ENCODE results near the gene MDGA2. TPM values are rescaled to one million over a fixed set of nuclear protein-coding genes. Genes with fewer than 3 reads are reported as not detected.

MDGA2 gene
- polyA plus RNA-seq, 1 of the 3 experiments (the other 2 are of a cell fraction): not detected

DNA sequence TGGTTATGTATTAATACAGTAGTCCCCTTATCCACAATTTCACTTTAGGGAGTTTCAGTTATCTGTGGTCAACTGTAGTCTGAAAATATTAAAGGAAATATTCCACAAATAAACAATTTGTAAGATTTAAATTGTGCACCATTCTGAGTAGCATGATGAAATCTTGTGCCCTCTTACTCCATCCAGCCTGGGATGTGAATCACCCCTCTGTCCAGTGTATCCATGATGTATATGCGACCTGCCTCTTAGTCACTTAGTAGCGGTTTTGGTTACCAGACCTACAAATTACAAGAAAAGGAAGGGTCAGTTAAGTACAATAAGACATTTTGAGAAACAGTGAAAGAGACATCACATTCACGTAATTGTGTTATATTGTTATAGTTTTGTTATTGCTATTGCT is 39.9 kb upstream of the MDGA2 start:
- H3K27me3 ChIP-seq (ENCODE audit: insufficient read depth): no peaks in the 10 kb centered on the region
- H3K36me3 ChIP-seq (replicated peaks in 1 of 2; ENCODE audit: control insufficient read depth in 1 of 2, insufficient read depth in 2 of 2, low read length in 1 of 2): no peaks in the 10 kb centered on the region
- no peak overlapping the region for H3K27ac ChIP-seq (ENCODE audit: low read depth in 2 of 2, low read length in 1 of 2)
- no peak for TF ChIP-seq RCOR1 (IDR thresholded peaks at IDR 0.05; ENCODE audit: low read length)
- no peak for TF ChIP-seq EP300 (IDR thresholded peaks at IDR 0.05; ENCODE audit: borderline replicate concordance in 1 of 2, low read depth in 1 of 2, low read length in 1 of 2)
- no peak for TF ChIP-seq SIN3A (IDR thresholded peaks at IDR 0.05; ENCODE audit: borderline replicate concordance, low read depth, low read length)
- TF ChIP-seq CHD2 (IDR thresholded peaks at IDR 0.05; ENCODE audit: low read length, partially characterized antibody): no peak
- TF ChIP-seq, protein P1, sequence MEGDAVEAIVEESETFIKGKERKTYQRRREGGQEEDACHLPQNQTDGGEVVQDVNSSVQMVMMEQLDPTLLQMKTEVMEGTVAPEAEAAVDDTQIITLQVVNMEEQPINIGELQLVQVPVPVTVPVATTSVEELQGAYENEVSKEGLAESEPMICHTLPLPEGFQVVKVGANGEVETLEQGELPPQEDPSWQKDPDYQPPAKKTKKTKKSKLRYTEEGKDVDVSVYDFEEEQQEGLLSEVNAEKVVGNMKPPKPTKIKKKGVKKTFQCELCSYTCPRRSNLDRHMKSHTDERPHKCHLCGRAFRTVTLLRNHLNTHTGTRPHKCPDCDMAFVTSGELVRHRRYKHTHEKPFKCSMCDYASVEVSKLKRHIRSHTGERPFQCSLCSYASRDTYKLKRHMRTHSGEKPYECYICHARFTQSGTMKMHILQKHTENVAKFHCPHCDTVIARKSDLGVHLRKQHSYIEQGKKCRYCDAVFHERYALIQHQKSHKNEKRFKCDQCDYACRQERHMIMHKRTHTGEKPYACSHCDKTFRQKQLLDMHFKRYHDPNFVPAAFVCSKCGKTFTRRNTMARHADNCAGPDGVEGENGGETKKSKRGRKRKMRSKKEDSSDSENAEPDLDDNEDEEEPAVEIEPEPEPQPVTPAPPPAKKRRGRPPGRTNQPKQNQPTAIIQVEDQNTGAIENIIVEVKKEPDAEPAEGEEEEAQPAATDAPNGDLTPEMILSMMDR (IDR thresholded peaks at IDR 0.05): no peak
- TF ChIP-seq FOSL2 (IDR thresholded peaks at IDR 0.05; ENCODE audit: borderline replicate concordance, low read depth): no peak
- TF ChIP-seq, protein P2, sequence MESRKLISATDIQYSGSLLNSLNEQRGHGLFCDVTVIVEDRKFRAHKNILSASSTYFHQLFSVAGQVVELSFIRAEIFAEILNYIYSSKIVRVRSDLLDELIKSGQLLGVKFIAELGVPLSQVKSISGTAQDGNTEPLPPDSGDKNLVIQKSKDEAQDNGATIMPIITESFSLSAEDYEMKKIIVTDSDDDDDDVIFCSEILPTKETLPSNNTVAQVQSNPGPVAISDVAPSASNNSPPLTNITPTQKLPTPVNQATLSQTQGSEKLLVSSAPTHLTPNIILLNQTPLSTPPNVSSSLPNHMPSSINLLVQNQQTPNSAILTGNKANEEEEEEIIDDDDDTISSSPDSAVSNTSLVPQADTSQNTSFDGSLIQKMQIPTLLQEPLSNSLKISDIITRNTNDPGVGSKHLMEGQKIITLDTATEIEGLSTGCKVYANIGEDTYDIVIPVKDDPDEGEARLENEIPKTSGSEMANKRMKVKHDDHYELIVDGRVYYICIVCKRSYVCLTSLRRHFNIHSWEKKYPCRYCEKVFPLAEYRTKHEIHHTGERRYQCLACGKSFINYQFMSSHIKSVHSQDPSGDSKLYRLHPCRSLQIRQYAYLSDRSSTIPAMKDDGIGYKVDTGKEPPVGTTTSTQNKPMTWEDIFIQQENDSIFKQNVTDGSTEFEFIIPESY (IDR thresholded peaks at IDR 0.05; ENCODE audit: borderline replicate concordance, low read depth): no peak
- no peak for TF ChIP-seq NRF1 (IDR thresholded peaks at IDR 0.05; ENCODE audit: low read depth, low read length)
- TF ChIP-seq, protein P3, sequence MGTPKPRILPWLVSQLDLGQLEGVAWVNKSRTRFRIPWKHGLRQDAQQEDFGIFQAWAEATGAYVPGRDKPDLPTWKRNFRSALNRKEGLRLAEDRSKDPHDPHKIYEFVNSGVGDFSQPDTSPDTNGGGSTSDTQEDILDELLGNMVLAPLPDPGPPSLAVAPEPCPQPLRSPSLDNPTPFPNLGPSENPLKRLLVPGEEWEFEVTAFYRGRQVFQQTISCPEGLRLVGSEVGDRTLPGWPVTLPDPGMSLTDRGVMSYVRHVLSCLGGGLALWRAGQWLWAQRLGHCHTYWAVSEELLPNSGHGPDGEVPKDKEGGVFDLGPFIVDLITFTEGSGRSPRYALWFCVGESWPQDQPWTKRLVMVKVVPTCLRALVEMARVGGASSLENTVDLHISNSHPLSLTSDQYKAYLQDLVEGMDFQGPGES (IDR thresholded peaks at IDR 0.05; ENCODE audit: low read depth, low read length): no peak
- no peak for TF ChIP-seq MXI1 (IDR thresholded peaks at IDR 0.05; ENCODE audit: low read depth, low read length)
- TF ChIP-seq FOXM1 (IDR thresholded peaks at IDR 0.05; ENCODE audit: low read depth): no peak
- no peak for TF ChIP-seq TEAD4 (IDR thresholded peaks at IDR 0.05; ENCODE audit: borderline replicate concordance, insufficient read depth)
- TF ChIP-seq ELF1 (IDR thresholded peaks at IDR 0.05): no peak
- TF ChIP-seq, protein P4, sequence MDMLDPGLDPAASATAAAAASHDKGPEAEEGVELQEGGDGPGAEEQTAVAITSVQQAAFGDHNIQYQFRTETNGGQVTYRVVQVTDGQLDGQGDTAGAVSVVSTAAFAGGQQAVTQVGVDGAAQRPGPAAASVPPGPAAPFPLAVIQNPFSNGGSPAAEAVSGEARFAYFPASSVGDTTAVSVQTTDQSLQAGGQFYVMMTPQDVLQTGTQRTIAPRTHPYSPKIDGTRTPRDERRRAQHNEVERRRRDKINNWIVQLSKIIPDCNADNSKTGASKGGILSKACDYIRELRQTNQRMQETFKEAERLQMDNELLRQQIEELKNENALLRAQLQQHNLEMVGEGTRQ (IDR thresholded peaks at IDR 0.05; ENCODE audit: borderline replicate concordance, low read depth, low read length): no peak
- no peak for TF ChIP-seq FOXJ3 (CRISPR knock-in tag; IDR thresholded peaks at IDR 0.05)
- TF ChIP-seq YY1 (IDR thresholded peaks at IDR 0.05; ENCODE audit: low read depth): no peak
- no peak for TF ChIP-seq RXRA (IDR thresholded peaks at IDR 0.05; ENCODE audit: borderline replicate concordance, low read depth)
- TF ChIP-seq MEF2A (IDR thresholded peaks at IDR 0.05; ENCODE audit: borderline replicate concordance, low read depth): no peak
- H4K20me1 ChIP-seq (ENCODE audit: insufficient read depth): no peaks in the 10 kb centered on the region
- no peak overlapping the region for H3K4me2 ChIP-seq
- H3K9me2 ChIP-seq: no peaks in the 10 kb centered on the region
- CTCF ChIA-PET: no interaction called here
- no peaks in the 10 kb centered on the region for H3K4me1 ChIP-seq (ENCODE audit: control insufficient read depth in 1 of 2, insufficient read depth in 2 of 2, low read depth in 1 of 2, low read length in 1 of 2)
- no peaks in the 10 kb centered on the region for H3K79me2 ChIP-seq (ENCODE audit: insufficient read depth)
- H2AFZ ChIP-seq (ENCODE audit: low read depth): no peak overlapping the region
- no peak overlapping the region for H3K9ac ChIP-seq
- H3F3A ChIP-seq (replicated peaks; ENCODE audit: insufficient read depth): no peaks in the 10 kb centered on the region
- POLR2A ChIA-PET: no interaction called here
- no peak for DNase-seq
- 19% methylated on average over 3 of the region's 3 CpGs for WGBS (ENCODE audit: low lambda C conversion rate)
- no peaks in the 10 kb centered on the region for H3K9me3 ChIP-seq
- no peak overlapping the region for H3K4me3 ChIP-seq (ENCODE audit: low read depth in 2 of 2, low read length in 1 of 2)

All from SK-N-SH (cell line).